DND-41 (cell line): ENCODE measurements around the gene TP53BP1.

Experiments
- ATAC-seq: fragments of 200-7000 bp; cut with Tn5 transposase; 3 replicates; pipeline ENCODE4 v1.9.1; 2021; ENCODE audit warnings: low read depth; ENCODE audit not compliant: insufficient read depth
- DNase-seq: peaks from one replicate; pipeline ENCODE4 v3.0.0-alpha.2; 2020
- H2AFZ ChIP-seq: 2 replicates; pipeline ENCODE4 v1.6.0; 2012; ENCODE audit warnings: low read depth, low read length
- H3K27ac ChIP-seq: 2 replicates; pipeline ENCODE4 v1.5.1; 2012; ENCODE audit warnings: low read length, inconsistent platforms
- H3K27me3 ChIP-seq: fragments of 200-600 bp; sonication (generic); 2 replicates; pipeline ENCODE4 v1.6.0; 2012; ENCODE audit warnings: low read length, mild to moderate bottlenecking, inconsistent platforms; ENCODE audit not compliant: insufficient read depth, poor library complexity
- H3K36me3 ChIP-seq: 2 replicates; pipeline ENCODE4 v1.5.1; 2012; ENCODE audit warnings: low read length, inconsistent platforms; ENCODE audit not compliant: insufficient read depth
- H3K4me1 ChIP-seq: 2 replicates; pipeline ENCODE4 v1.5.1; 2012; ENCODE audit warnings: mild to moderate bottlenecking, low read length; ENCODE audit not compliant: insufficient read depth
- H3K4me2 ChIP-seq: 2 replicates; pipeline ENCODE4 v1.6.0; 2012; ENCODE audit warnings: mild to moderate bottlenecking, moderate library complexity, low read length, inconsistent platforms; ENCODE audit not compliant: insufficient read depth
- H3K4me3 ChIP-seq, 2 experiments: fragments of 200-600 bp in 1 of 2; shearing (Covaris generic) in 1 of 2; 2 replicates each; pipeline ENCODE4 v1.5.1; 2012 to 2016; ENCODE audit warnings: inconsistent platforms in 2 of 2, low read length in 2 of 2, mild to moderate bottlenecking in 2 of 2, low read depth in 1 of 2, moderate library complexity in 1 of 2
- H3K79me2 ChIP-seq: 2 replicates; pipeline ENCODE4 v1.6.0; 2012; ENCODE audit warnings: low read length, inconsistent platforms; ENCODE audit not compliant: insufficient read depth
- H3K9ac ChIP-seq: 2 replicates; pipeline ENCODE4 v1.6.0; 2012; ENCODE audit warnings: low read depth, mild to moderate bottlenecking, inconsistent platforms, low read length, moderate library complexity
- H3K9me3 ChIP-seq: 2 replicates; pipeline ENCODE4 v1.5.1; 2012; ENCODE audit warnings: low read length, moderate library complexity, mild to moderate bottlenecking, inconsistent platforms; ENCODE audit not compliant: insufficient read depth, severe bottlenecking
- H4K20me1 ChIP-seq: 2 replicates; pipeline ENCODE4 v1.6.0; 2012; ENCODE audit warnings: low read length; ENCODE audit not compliant: insufficient read depth
- EZH2 ChIP-seq: IDR thresholded peaks from 3 replicates; pipeline ENCODE4 v1.6.1; 2012; ENCODE audit warnings: borderline replicate concordance, low read depth, mild to moderate bottlenecking, moderate library complexity, low read length, inconsistent platforms; ENCODE audit not compliant: severe bottlenecking
- TF ChIP-seq, protein P1 (sequence below): IDR thresholded peaks from 2 replicates; pipeline ENCODE4 v1.5.1; 2012; ENCODE audit warnings: borderline replicate concordance, low read length, moderate library complexity, mild to moderate bottlenecking; ENCODE audit not compliant: poor library complexity, severe bottlenecking; ENCODE audit errors: extremely low read depth

The TP53BP1 gene

DNA sequence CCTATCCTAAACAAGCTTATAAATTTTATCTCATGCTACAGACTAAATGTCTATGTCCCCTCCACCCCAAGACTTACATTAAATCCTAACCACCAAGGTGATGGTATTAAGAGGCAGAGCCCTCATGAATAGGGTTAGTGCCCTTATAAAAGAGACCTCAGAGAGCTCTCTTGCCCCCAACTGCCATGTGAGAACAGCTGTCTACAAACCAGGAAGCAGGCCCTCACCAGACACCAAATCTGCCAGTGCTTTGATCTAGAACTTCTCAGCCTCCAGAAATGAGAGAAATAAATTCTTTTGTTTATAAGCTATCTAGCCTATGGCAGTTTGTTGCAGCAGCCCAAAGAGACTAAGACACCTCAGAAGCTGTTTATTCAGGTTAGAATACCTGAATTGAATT lies 58.5 kb downstream of the TP53BP1 start:
- DNase-seq (peak; percentile 43), ATAC-seq (peak; percentile 78)
- no peaks in the 10 kb centered on the region for H3K27me3 ChIP-seq
- no peaks in the 10 kb centered on the region for H4K20me1 ChIP-seq
- H3K4me2 ChIP-seq: no peak overlapping the region
- H2AFZ ChIP-seq: no peak overlapping the region
- peaks cover 67% of the 10 kb centered on the region for H3K36me3 ChIP-seq
- H3K4me3 ChIP-seq: no peak overlapping the region
- H3K4me1 ChIP-seq: 0 out of 2 replicates have a peak, but pooled peaks cover 4% of the 10 kb centered on the region
- TF ChIP-seq, protein P1, sequence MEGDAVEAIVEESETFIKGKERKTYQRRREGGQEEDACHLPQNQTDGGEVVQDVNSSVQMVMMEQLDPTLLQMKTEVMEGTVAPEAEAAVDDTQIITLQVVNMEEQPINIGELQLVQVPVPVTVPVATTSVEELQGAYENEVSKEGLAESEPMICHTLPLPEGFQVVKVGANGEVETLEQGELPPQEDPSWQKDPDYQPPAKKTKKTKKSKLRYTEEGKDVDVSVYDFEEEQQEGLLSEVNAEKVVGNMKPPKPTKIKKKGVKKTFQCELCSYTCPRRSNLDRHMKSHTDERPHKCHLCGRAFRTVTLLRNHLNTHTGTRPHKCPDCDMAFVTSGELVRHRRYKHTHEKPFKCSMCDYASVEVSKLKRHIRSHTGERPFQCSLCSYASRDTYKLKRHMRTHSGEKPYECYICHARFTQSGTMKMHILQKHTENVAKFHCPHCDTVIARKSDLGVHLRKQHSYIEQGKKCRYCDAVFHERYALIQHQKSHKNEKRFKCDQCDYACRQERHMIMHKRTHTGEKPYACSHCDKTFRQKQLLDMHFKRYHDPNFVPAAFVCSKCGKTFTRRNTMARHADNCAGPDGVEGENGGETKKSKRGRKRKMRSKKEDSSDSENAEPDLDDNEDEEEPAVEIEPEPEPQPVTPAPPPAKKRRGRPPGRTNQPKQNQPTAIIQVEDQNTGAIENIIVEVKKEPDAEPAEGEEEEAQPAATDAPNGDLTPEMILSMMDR: no peak
- no peak for TF ChIP-seq EZH2
- peak overlapping the region; percentile 32; the same call in 1 of the 2 replicates for H3K27ac ChIP-seq
- H3K79me2 ChIP-seq: no peaks in the 10 kb centered on the region
- no peak overlapping the region for H3K9ac ChIP-seq
- no peaks in the 10 kb centered on the region for H3K9me3 ChIP-seq

DNA sequence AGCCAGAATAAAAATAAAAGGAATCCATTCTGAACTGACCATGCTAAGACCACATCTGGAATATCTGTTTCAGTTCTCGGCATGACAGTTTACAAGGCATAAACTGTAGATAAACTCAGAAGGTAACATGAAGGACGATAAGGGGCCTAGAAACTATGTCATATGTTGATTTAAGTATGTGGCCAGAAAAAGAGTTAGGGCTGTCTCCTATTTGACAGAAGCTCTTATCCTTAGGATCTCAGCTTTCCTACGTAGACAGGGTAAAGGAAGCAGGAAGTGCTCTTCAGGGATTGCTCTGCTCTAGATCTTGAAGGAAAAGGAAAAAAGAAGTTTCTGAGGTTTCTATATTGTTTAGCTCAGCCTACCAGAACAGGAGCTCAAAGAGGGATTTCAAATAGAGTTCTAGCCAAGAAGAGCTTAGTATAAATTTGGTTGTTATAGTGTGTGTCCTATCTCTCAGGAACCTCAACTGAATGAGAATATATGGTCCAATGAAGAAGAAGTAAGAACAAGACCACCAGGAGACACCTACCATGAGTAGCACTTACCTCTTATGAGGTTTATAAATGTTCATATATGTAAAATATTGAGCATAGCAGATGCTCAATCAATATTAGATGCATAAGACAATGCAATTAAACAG lies 59.2 kb downstream of the TP53BP1 start:
- Histone ChIP-seq H3K36me3 (peaks cover 69% of the 10 kb centered on the region), H3K27me3 (no peaks in the 10 kb centered on the region), H4K20me1 (no peaks in the 10 kb centered on the region), H3K9me3 (no peaks in the 10 kb centered on the region), H3K27ac (no peak overlapping the region), H3K79me2 (no peaks in the 10 kb centered on the region), H3K9ac (no peak overlapping the region), H3K4me1 (0 out of 2 replicates have a peak, but pooled peaks cover 4% of the 10 kb centered on the region), H2AFZ (no peak overlapping the region), H3K4me2 (no peak overlapping the region), H3K4me3 (no peak overlapping the region)
- DNase-seq (no peak), ATAC-seq (no peak)
- no peak for TF ChIP-seq EZH2
- TF ChIP-seq, protein P1: no peak

DNA sequence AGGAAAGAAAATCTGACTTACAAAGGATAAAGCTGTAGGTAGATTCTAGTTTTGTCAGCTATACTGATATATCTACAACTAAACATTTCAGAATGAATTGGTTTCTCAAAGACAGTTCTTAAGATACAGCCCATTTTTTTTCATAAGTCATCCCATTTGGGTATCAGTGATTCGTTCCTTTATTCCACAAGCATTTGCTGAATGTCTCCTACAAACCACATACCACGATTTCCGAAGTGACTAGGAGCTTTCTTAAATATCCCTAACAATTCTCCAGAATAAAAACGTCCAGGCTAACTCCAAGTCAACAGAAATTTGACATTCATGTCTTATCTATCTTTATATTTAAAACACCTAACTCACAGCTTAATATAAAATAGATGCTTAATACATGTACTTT lies 59.8 kb downstream of the TP53BP1 start:
- ATAC-seq (no peak), DNase-seq (no peak)
- Histone ChIP-seq H4K20me1 (no peaks in the 10 kb centered on the region), H2AFZ (no peak overlapping the region), H3K27me3 (no peaks in the 10 kb centered on the region), H3K79me2 (no peaks in the 10 kb centered on the region), H3K4me3 (no peak overlapping the region), H3K36me3 (peaks cover 71% of the 10 kb centered on the region), H3K4me2 (no peak overlapping the region), H3K27ac (no peak overlapping the region), H3K9ac (no peak overlapping the region), H3K9me3 (no peaks in the 10 kb centered on the region), H3K4me1 (0 out of 2 replicates have a peak, but pooled peaks cover 4% of the 10 kb centered on the region)
- TF ChIP-seq, protein P1: no peak
- no peak for TF ChIP-seq EZH2
